Activated CD8-positive, alpha-beta memory T cell treated with anti-CD3 and anti-CD28 coated beads, Interleukin-2, amount 50 U/mL, for 1 hour (primary cell): ENCODE results near the gene NLGN1.
"Not testable (repeated sequence)": the region's sequence is repeated elsewhere in the genome, so short reads cannot be mapped to it uniquely, and the experiment has no call there.

Source experiments
- DNase-seq: peaks from one replicate; pipeline ENCODE4 v3.0.0-alpha.2; 2020; ENCODE audit errors: extremely low read depth

NLGN1 gene

GRCh38 chr3:174168538-174169254 is 771.2 kb downstream of the NLGN1 start:
- no peak for DNase-seq

GRCh38 chr3:174169736-174170135 is 772.2 kb downstream of the NLGN1 start:
- no peak for DNase-seq

- DNase-seq = no peak
These were observed 772.7 kb downstream of the NLGN1 start for GRCh38 chr3:174170248-174170647.

- no peak for DNase-seq
These were observed 788.9 kb downstream of the NLGN1 start for GRCh38 chr3:174186377-174186989.

DNA sequence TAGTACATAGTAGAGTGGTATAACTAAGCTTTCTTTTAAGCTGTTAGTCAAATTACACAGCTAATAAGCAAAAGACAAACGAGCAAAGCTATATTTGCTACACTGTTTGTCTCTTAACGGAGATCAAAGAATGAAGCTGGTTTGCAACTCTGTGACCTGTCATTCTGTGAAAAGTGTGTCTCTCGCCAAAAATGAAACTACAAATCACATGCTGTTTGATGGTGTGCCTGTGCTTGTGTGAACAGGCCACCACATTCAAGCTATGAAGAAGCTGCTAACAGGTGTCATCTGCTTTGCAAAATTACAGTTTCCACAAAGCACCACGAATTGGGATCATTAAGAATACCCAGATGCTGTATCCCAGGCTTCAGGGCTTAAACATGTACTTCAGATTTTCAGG is 793.8 kb downstream of the NLGN1 start:
- no peak for DNase-seq

GRCh38 chr3:174191895-174192294 is 794.4 kb downstream of the NLGN1 start:
- no peak for DNase-seq

GRCh38 chr3:174192471-174192870 is 794.9 kb downstream of the NLGN1 start:
- no peak for DNase-seq

DNA sequence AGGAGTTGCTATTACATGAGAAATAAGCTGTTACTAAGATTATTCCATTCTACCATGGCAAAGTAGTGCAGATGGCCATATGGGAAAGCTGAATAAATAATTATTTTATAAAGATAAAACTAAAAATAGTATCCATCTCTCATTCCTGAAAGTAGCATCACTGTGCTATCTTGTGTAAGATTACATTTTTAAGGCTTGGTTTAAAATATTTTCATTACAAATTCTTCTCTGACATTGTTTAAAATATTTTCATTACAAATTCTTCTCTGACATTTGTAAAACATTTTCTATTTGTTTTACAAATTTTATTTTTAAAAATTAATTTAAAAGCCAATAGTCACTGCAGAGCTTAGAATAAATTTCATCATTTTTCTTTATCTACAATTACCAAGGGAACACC is 796.1 kb downstream of the NLGN1 start:
- DNase-seq = no peak

DNA sequence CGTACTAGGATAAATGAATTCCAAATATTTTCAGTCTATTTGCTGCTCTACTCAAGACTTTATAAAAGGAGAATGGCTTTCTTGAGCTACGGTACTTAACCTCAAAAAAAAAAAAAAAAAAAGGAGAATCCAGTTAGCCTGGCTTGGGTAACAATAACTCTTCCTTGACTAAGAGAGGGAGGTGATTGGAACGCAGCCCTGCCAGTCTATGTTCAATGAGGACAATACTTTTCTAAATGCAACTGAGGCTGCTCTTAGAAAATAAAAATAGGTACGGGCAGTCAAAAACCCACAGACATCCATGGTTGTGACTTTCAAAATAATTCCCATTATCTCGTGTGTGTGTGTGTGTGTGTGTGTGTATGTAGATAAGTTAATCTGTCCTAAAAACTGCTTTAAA is 799.9 kb downstream of the NLGN1 start:
- DNase-seq = no peak

DNA sequence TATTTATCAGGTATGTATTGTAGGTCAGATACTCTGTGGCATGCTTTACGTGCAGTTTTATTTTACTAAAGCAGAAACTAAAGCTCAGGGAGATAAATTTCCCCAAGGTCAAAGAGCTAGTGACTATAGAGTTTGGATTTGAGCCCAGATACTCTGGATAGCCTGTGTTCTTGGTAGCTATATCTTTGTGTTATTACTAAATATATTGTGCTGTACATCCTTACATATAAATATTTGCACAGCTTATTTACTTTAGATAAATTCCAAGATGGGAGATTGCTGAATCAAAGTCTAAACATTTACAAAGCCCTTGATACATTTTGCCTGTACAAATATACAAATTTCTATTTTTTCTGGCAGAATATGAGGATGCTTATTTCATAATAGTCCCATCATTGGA is 800.7 kb downstream of the NLGN1 start:
- DNase-seq = no peak

- DNase-seq = no peak
These were observed 802.2 kb downstream of the NLGN1 start for GRCh38 chr3:174199696-174200095.

- no peak for DNase-seq
These were observed 804.6 kb downstream of the NLGN1 start for GRCh38 chr3:174202116-174202515.

DNA sequence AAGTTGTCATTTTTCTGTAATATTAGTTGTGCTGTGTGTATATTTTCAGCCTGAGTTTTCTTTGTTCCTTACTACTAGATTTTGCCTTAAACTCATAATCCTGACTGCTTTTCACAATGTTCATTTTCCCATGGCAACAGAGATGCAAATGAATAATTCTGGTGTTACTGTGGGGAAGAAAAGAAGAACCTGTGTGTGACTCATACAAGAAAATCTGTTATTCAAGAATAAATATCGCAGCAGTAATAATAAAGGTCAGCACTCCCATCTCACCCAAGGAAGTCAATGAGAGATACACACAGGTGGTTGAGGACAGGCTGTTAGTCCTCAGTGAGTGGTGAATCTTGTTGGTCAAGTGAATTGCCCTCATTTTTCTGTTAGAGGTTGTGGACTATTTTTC is 805.0 kb downstream of the NLGN1 start:
- no peak for DNase-seq

DNA sequence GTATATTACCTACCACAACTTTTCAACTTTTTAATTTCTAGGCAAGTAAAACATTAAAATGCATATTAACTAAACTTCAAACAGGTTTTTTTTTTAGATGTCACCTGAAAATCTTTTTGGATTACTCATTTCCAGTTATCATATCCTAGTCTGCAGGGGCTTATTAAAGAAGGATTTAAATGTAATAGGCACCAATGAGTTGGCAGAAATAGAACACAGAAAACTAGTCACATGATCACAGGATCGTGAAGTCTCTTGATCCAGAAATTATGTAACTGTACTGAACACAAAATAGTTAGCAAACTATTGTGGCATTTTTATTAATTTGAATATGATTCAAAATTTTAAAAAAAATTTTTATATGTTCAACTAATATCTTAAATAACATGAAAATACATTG is 807.2 kb downstream of the NLGN1 start:
- DNase-seq = no peak

DNA sequence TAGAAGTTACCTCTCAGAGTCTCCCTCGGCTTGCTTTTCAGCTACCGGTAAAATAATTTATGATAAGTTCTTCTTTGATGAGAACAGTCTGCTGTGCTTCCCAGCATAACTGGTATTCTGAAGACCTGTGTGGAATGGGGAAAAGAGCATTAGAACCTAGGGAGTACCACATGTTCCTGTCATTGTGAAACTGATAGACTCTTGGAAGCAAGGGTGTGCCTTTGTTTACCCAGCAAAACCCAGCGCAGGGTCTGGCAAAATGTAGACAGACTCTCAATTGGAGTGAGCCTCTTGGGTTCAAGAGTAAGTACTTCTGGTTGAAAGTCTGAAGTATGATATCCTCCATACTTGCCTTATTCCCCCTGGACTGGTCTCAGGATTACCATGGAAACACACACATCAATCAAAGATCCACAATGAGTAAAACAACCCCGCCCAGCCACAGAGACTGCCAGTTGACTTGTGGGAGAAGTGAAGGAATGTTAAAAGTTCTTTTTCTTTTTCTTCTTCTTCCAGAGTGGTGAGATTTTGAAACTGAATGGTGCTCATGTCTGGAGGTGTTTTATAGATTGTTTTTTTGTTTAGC is 809.2 kb downstream of the NLGN1 start:
- no peak for DNase-seq

DNA sequence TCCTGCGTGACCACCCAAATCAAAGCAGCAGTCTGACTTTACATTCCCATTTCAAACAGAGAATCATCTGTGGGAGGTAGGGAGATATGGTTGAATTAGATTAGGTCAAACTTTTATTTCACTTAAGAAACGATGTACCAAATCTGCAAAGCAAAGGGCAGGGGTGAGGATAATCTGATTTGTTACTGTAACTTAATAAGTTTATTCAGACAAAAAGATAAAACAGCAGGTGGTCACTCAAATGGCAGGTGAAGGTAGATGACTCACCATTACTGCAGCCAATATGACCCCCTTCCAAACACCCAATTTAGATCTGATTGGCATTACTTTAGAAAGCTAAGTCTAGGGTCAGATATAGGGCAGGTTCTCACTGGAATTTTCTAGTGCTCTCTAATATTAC is 810.6 kb downstream of the NLGN1 start:
- DNase-seq = no peak

- DNase-seq = not testable (repeated sequence)
These were observed 814.4 kb downstream of the NLGN1 start for GRCh38 chr3:174211896-174212295.

- DNase-seq = no peak
These were observed 817.9 kb downstream of the NLGN1 start for GRCh38 chr3:174215456-174215855.

DNA sequence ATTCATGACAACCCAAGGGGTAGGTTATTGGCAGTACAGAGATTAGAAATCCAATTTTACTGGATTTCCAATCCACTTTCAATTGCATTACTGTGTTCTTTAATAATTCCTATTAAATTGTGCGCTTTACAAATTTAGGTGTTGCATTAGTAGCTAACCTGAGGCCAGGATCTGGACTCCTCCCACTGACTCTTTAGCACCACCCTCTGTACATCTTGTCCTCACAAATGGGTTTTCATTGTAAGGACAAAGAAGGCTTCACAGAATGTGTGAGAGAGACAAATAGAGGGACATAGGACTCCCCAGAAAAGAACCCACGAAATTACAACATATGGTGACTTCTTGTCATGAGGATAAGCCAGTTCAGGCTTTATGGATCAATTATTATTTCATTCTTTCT is 818.5 kb downstream of the NLGN1 start:
- no peak for DNase-seq

DNA sequence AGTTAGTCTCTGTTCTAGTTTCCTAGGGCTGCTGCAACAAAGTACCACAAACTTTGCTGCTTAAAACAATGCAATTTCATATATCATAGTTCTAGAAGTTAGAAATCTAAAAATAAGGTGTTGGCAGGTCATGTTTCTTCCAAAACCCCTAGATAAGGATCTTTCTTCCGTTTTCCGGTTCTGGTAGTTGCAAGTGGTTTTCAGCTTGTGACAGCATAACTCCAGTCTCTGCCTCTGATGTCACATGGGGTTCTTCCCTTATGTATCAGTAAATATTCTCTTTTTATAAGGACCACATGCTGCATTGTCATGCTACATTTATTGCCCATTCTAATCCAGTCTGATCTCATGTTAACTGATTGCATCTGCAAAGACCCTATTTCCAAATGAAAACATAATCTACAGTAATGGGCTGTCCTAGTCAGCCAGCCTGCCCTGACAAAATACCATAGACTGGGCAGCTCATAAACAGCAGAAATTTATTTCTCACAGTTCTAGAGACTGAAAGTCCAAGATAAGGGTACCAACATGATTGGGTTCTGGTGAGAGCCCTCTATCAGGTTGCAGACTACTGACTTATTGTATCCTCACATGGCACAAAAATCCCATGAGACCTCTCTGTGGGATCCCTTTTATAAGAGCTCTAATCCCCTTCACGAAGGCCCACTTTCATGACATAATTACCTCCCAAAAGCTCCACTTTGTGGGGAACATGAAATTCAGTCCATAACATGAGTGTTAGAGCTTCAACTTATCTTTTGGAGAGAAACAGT is 819.6 kb downstream of the NLGN1 start:
- no peak for DNase-seq

DNA sequence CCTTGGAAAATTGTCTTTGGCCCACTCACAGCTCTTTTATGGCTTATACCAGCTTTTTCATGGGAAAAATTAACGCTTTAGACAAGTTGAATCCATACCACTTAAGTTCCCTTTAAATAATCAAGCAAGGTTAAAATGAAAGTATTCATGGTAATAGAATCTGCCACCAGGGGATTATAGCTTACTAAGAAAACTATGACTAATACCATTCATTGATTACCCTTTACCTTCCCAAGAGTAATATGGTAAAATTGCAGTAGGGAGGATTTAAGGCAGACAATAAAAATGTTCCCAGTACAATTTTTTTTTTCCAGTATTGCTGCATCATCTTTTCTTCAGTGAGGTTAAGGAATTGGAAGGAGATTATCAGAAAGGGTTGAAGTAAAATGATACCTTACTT is 820.5 kb downstream of the NLGN1 start:
- DNase-seq = no peak

DNA sequence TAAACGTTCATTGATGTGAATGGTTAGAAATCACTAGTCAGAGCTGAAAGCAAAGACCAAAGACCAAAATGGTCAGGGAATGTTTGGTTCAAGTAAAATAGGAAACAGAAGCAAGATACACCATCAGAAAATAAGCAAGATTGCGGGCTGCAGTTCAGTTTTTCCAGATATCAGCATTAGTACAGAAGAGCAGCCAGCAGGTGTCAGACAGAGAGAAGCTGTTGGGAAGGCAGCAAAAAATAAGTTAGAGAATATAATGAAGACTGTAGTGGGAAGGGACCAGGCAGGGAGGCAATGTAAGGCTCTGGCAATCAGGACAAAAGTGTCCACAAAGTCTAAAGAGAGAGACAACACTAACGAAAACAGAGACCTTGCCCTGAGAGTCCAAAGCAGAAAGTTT is 822.2 kb downstream of the NLGN1 start:
- no peak for DNase-seq
